Muscle layer of duodenum (tissue), 2 donors: ENCODE measurements around the gene TAF6.
"Not testable (repeated sequence)": the region's sequence is repeated elsewhere in the genome, so short reads cannot be mapped to it uniquely, and the experiment has no call there.

Source experiments
- H3K27ac ChIP-seq: one replicate; pipeline ENCODE4 v1.7.0; 2013; ENCODE audit warnings: mild to moderate bottlenecking, low read length
- H3K27me3 ChIP-seq: one replicate; pipeline ENCODE4 v1.7.0; 2013; ENCODE audit warnings: low read depth, mild to moderate bottlenecking, control low read depth, low read length
- H3K36me3 ChIP-seq, 2 donors: one replicate each; pipeline ENCODE4 v1.7.0; 2013; ENCODE audit warnings: low read length in 2 of 2, control low read depth in 1 of 2, mild to moderate bottlenecking in 1 of 2; ENCODE audit not compliant: insufficient read depth in 2 of 2, control insufficient read depth in 1 of 2
- H3K4me1 ChIP-seq, 2 donors: one replicate each; pipeline ENCODE4 v1.7.0; 2013; ENCODE audit warnings: low read length in 2 of 2, mild to moderate bottlenecking in 2 of 2, control low read depth in 1 of 2, moderate library complexity in 1 of 2; ENCODE audit not compliant: insufficient read depth in 2 of 2, control insufficient read depth in 1 of 2
- H3K4me3 ChIP-seq, 2 donors: one replicate each; pipeline ENCODE4 v1.7.0; 2013; ENCODE audit warnings: low read length in 2 of 2, low read depth in 1 of 2, mild to moderate bottlenecking in 1 of 2
- H3K9me3 ChIP-seq, 2 donors: one replicate each; pipeline ENCODE4 v1.7.0; 2013; ENCODE audit warnings: low read length in 2 of 2, control low read depth in 1 of 2, mild to moderate bottlenecking in 1 of 2; ENCODE audit not compliant: control insufficient read depth in 1 of 2
- donor health status: healthy.

The TAF6 gene

DNA sequence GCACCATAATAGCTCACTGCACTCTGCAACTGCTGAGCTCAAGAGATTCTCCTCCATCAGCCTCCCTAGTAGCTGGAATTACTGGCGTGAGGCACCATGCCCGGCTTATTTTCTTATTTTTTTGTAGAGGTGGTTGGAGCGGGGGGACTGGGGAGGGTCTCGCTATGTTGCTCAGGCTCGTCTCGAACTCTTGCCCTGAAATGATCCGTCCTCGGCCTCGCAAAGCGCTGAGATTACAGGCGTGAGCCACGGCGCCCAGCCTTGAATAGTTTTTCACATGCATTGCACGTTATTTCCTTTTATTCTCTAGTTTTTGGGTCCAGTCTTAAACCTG, 29.0 kb upstream of the TAF6 start:
- peaks cover 3 to 16% of the 10 kb centered on the region in 2 donors for H3K4me1 ChIP-seq
- peak overlapping the region; percentile 79 to 97 for H3K4me3 ChIP-seq
- no peaks in the 10 kb centered on the region for H3K9me3 ChIP-seq
- no peaks in the 10 kb centered on the region for H3K27me3 ChIP-seq
- H3K36me3 ChIP-seq = peaks cover 0 to 3% of the 10 kb centered on the region in 2 donors
- peak overlapping the region; percentile 10 for H3K27ac ChIP-seq

DNA sequence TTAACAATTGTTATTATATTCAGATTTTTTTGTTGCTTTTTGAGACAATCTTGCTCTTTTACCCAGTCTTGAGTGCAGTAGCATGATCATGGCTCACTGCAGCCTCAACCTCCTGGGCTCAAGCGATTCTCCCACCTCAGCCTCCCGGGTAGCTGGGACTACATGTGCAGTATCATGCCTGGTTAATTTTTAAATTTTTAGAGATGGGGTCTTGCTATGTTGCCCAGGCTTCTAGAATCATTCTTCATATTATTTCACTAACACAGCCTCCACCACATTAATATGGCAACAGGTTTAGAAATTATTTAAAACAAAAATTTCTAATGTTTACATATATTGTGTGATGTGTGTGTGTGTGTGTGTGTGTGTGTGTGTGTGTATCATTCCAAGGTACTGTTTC, 28.1 kb upstream of the TAF6 start:
- H3K36me3 ChIP-seq = no peaks in the 10 kb centered on the region
- H3K4me1 ChIP-seq = peaks cover 3 to 16% of the 10 kb centered on the region in 2 donors
- no peak overlapping the region for H3K27ac ChIP-seq
- H3K4me3 ChIP-seq = no peak overlapping the region
- H3K9me3 ChIP-seq = no peaks in the 10 kb centered on the region
- no peaks in the 10 kb centered on the region for H3K27me3 ChIP-seq

DNA sequence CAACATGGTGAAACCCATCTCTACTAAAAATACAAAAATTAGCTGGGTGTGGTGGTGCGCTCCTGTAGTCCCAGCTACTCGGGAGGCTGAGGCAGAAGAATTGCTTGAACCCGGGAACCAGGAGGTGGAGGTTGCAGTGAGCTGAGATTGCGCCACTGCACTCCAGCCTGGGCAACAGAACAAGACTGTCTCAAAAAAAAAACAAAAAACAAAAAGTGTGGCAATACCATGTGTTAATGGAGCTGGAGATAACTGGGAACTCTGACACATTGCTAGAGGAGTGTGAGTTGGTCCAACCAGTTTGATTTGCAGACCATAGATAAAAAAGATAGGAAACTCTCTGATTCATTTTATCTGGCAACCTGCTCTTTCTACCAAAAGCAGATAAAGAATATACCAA, 27.2 kb upstream of the TAF6 start:
- not testable (repeated sequence) for H3K27me3 ChIP-seq, H3K9me3 ChIP-seq, H3K27ac ChIP-seq, H3K4me3 ChIP-seq, H3K36me3 ChIP-seq
- H3K4me1 ChIP-seq = peaks cover 3 to 16% of the 10 kb centered on the region in 2 donors

DNA sequence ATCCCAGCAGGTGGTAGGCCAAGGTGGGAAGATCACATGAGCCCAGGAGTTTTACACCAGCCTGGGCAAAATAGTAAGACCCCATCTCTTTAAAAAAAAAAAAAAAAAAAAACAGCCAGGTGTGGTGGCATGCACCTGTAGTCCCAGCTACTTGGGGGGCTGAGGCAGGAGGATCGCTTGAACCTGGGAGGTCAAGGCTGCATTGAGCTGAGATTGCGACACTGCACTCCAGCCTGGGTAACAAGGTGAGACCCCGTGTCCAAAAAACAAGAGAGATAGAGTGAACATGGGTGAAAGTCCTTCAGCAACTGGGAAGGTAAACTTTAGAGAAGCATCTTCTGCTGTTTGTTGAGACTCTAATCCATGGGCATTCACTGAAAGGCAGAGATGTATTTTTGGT, 23.3 kb upstream of the TAF6 start:
- Histone ChIP-seq H3K9me3 (no peaks in the 10 kb centered on the region), H3K36me3 (no peaks in the 10 kb centered on the region), H3K27me3 (no peaks in the 10 kb centered on the region), H3K4me3 (no peak overlapping the region), H3K4me1 (no peaks in the 10 kb centered on the region), H3K27ac (no peak overlapping the region)

DNA sequence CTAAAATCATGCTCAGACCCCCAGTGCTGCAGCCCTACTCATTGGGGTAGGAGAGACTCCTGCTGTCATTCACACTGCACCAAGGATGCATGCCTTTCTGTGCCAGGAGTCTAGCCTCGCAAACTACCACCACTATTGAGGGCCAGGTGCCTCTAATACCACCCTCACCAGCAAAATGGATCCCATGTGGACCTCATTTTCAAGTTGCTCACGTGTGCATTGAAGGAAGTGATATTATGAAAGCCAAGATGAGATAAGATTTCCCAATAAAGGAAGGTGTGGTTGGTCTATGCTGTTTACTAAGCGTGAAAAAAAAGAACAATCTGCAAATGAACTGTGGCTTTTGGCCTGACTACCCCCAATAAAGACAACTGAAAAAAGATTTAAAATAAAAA, 22.4 kb upstream of the TAF6 start:
- no peak overlapping the region for H3K27ac ChIP-seq
- no peaks in the 10 kb centered on the region for H3K9me3 ChIP-seq
- H3K4me3 ChIP-seq = no peak overlapping the region
- H3K4me1 ChIP-seq = no peaks in the 10 kb centered on the region
- H3K27me3 ChIP-seq = no peaks in the 10 kb centered on the region
- no peaks in the 10 kb centered on the region for H3K36me3 ChIP-seq

DNA sequence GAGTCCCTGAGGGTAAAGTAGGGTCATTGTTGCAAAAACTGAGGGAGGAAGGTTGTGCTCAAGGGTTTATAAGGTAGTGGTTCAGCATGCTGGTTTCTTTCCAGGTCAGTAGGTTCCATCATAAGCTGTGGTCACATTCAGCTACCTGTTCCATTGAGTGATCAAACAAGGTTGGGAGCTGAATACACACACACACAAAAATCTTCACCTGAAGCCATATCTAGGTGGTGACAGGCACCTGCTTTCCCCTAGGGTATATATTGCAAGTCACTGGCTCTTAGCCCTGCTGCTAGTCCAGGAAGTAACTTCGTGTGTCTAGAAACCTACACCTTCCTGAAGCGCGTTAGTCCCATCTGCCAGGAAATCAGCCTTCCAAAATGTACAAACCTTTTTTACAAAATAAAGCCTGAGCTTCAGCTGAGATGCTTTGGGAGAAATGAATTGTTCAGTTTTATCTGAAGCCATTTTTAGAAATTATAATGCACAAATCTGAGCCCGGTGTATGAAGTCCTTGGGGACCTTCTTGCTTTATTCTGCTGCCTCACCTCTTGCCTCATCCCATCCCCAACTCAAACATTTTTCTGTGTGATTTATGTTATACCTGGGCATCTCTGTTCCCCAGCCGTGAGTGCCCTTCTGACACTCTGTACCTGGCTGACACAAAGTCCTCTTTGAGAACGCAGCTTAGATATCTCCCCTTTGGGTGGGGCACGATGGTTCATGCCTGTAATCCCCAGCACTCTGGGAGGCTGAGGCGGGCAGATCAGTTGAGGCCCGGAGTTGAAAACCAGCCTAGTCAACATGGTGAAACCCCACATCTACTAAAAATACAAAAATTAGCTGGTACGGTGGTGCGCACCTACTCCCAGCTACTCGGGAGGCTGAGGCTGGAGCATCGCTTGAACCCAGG, 18.9 kb upstream of the TAF6 start:
- no peaks in the 10 kb centered on the region for H3K4me1 ChIP-seq
- no peak overlapping the region for H3K4me3 ChIP-seq
- H3K36me3 ChIP-seq = no peaks in the 10 kb centered on the region
- H3K27ac ChIP-seq = peak overlapping the region; percentile 36
- no peaks in the 10 kb centered on the region for H3K9me3 ChIP-seq
- H3K27me3 ChIP-seq = no peaks in the 10 kb centered on the region

DNA sequence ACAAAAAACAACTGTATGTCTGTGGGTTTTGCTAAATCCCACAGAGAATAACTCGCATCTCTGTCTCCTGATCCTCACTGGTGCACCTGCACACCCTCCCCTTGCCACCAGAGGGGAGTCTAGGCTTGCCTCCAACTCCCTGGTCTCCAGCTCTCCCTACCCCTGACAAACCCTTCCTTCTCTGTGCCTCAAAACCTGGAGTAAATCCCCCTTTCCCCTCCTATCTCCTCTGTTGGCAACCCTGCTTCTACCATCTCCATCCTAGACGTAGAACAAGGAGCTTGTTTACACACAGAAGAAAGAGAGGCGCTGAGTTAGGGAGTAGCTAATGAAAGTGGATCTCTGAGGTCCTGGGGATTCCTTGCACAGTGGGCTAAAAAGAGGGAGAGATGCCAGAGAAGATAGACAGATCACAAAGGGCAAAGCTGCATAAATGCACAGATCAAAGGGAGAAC, 13.6 kb upstream of the TAF6 start:
- Histone ChIP-seq H3K9me3 (no peaks in the 10 kb centered on the region), H3K4me1 (peaks cover 0 to 12% of the 10 kb centered on the region in 2 donors), H3K4me3 (no peak overlapping the region), H3K27me3 (no peaks in the 10 kb centered on the region), H3K27ac (no peak overlapping the region), H3K36me3 (no peaks in the 10 kb centered on the region)

DNA sequence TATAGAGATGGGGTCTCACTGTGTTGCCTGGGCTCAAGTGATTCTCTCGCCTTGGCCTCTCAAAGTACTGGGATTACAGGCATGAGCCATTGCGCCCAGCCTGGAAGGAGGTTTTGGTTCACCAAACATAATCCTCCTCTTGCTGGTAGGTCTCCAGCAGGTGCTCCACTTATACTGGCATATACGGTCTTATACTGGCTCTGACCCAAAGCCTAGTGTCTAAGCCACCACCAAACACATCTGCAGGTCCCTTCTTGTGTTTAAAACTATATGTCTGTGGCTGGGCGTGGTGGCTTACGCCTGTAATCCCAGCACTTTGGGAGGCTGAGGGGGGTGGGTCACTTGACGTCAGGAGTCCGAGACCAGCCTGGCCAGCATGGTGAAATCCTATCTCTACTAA, 13.0 kb upstream of the TAF6 start:
- no peaks in the 10 kb centered on the region for H3K27me3 ChIP-seq
- H3K27ac ChIP-seq = no peak overlapping the region
- H3K4me1 ChIP-seq = peaks cover 0 to 12% of the 10 kb centered on the region in 2 donors
- no peaks in the 10 kb centered on the region for H3K36me3 ChIP-seq
- no peak overlapping the region for H3K4me3 ChIP-seq
- no peaks in the 10 kb centered on the region for H3K9me3 ChIP-seq

DNA sequence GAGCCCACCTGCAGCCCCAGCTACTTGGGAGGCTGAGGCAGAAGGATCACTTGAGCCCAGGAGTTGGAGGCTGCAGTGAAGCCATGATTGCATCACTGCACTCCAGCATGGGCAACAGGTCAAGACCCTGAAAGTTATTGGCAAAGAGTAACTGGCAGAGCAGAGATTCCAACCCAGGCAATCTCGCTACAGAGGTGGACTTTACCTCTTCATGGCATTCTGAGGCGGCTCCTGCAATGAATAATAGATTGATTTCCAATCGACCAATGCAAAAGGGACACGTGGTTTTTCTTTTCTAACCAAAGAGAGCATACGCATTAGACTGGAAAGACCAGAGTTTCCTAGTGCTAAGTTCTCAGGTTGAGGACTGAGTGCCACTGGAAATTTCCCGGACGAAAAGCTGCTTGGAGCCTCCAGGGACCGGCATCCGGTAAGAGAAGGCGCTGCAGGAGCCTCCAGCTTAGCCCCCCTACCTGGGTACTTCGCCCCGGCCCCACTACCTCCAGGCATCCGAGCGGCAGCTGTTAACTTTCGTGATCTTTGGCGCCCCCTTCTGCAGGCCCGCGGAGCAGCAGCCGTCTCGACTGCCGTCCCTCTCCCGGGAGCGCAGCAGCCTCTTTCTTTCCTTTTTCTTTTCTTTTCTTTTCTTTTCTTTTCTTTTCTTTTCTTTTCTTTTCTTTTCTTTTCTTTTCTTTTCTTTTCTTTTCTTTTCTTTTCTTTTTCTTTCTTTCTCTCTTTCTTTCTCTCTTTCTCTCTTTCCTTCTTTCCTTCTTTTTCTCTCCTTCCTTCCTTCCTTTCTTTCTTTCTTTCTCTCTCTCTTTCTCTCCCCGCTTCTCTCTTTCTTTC, 11.7 kb upstream of the TAF6 start:
- peak overlapping the region in 1 of 2 donors; percentile 33 for H3K4me3 ChIP-seq

DNA sequence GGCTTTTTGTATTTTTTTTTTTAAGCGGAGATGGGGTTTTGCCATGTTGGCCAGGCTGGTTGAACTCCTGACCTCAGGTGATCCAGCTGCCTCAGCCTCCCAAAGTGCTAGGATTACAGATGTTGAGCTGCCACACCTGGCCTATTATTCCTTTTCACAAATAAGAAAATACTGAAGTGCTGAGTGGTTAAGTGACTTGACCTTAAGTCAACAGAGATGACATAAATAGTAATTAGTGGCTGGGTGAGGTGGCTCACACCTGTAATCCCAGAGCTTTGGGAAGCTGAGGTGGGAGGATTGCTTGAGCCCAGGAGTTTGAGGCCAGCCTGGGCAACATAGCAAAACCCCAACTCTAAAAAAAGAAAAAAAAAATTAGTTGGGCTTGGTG, 11.1 kb upstream of the TAF6 start:
- H3K9me3 ChIP-seq, H3K4me3 ChIP-seq, H3K27me3 ChIP-seq, H3K36me3 ChIP-seq: not testable (repeated sequence)
- Histone ChIP-seq H3K27ac (peak overlapping the region; percentile 5), H3K4me1 (peaks cover 2 to 18% of the 10 kb centered on the region in 2 donors)

More for the DNA sequence above, 11.7 kb upstream of the TAF6 start:
- H3K27me3 ChIP-seq = no peaks in the 10 kb centered on the region
- H3K27ac ChIP-seq = peak overlapping the region; percentile 5
- peaks cover 0 to 18% of the 10 kb centered on the region in 2 donors for H3K4me1 ChIP-seq
- H3K36me3 ChIP-seq = peaks cover 0 to 3% of the 10 kb centered on the region in 2 donors
- H3K9me3 ChIP-seq = no peaks in the 10 kb centered on the region

DNA sequence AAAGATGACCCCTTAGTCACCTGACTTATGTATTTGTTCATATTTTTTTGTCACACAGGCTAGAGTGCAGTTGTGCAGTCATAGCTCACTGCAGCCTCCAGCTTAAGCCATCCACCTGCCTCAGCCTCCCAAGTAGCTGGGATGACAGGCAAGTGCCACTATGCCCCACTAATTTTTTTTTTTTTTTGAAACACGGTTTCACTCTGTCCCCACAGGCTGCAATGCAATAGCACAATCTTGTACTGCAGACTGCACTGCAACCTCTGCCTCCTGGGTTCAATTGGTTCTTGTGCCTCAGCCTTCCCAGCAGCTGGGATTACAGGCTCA, 9.4 kb upstream of the TAF6 start:
- Histone ChIP-seq H3K36me3 (peaks cover 0 to 3% of the 10 kb centered on the region in 2 donors), H3K9me3 (no peaks in the 10 kb centered on the region), H3K4me3 (no peak overlapping the region), H3K27me3 (no peaks in the 10 kb centered on the region), H3K27ac (no peak overlapping the region), H3K4me1 (peaks cover 7 to 18% of the 10 kb centered on the region in 2 donors)
